Tibial artery (tissue), 4 donors: ENCODE data around the gene EDEM3.
A peak's percentile ranks its signal among the peaks of the same experiment; 100 is the strongest.

ENCODE experiments used
- DNase-seq, 2 donors: peaks; one replicate each; pipeline ENCODE4 v3.0.0-alpha.2; 2019
- H3K27ac ChIP-seq, 2 donors: fragments of 200-600 bp; sonication (generic) in 1 of 2; 1 replicate in 1 of 2; 2 replicates in 1 of 2; pipeline ENCODE4 v1.5.1; 2018 to 2019; ENCODE audit warnings: mild to moderate bottlenecking in 1 of 2
- H3K27me3 ChIP-seq, 2 donors: fragments of 200-600 bp; sonication (generic) in 1 of 2; one replicate each; pipeline versions ENCODE4 v1.5.1 to v1.6.0; 2016 to 2019
- H3K36me3 ChIP-seq, 3 donors: fragments of 200-600 bp; sonication (generic) in 2 of 3; one replicate each; pipeline ENCODE4 v1.5.1; 2016 to 2019; ENCODE audit warnings: mild to moderate bottlenecking in 2 of 3
- H3K4me1 ChIP-seq, 4 donors: fragments of 200-600 bp; sonication (generic) in 2 of 4; 1 replicate in 3 of 4; 2 replicates in 1 of 4; pipeline ENCODE4 v1.5.1; 2016 to 2019
- H3K4me3 ChIP-seq, 2 donors: fragments of 200-600 bp; sonication (generic) in 1 of 2; 1 replicate in 1 of 2; 2 replicates in 1 of 2; pipeline ENCODE4 v1.5.1; 2018 to 2019; ENCODE audit warnings: mild to moderate bottlenecking in 2 of 2
- H3K9me3 ChIP-seq, 3 donors: fragments of 200-600 bp; sonication (generic) in 1 of 3; one replicate each; pipeline ENCODE4 v1.5.1; 2016 to 2019
- intact Hi-C: fragments of 100-400 bp; cut with DNase I; formaldehyde crosslinking; loops from one replicate; pipeline ENCODE4 v1.15.0; 2023; ENCODE audit warnings: low total_unique reads
- TF ChIP-seq, protein P1 (sequence below), 2 experiments: fragments of 200-600 bp in 1 of 2; fragments of 450-650 bp in 1 of 2; IDR thresholded peaks; one replicate each; pipeline ENCODE4 v1.5.1; 2017 to 2019; ENCODE audit warnings: antibody characterized with exemption in 2 of 2, mild to moderate bottlenecking in 1 of 2, moderate library complexity in 1 of 2

Gene EDEM3

DNA sequence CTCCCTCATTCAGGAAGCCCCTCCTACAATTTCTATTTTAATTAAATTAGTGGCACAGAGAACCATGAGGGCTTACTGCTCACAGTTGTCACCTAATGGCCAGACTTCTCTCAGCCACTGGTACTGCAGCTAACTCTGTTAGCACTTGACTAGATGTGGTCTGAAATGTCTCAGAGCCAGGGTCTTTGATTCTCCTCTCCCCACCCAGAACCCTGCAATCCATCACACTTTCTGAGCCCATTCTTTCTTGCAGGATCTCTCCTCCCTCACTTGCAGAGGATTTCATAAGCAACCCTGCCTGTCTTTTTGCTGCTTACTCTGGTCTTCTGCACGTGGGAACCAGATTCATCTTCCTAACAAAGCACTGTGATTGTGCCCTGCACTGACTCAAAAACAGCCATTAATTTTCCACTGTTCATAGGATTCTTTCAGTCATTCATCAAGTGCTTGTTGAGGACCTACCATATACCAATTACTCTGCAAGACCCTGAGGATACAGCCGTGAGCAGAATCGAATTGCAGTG lies 108.4 kb downstream of the EDEM3 start:
- intact Hi-C loops = no loop called here
- peaks cover 6 to 42% (median 33%) of the 10 kb centered on the region in 4 donors for H3K4me1 ChIP-seq
- no peak overlapping the region for H3K4me3 ChIP-seq
- H3K9me3 ChIP-seq = no peaks in the 10 kb centered on the region
- no peak for DNase-seq
- TF ChIP-seq, protein P1, sequence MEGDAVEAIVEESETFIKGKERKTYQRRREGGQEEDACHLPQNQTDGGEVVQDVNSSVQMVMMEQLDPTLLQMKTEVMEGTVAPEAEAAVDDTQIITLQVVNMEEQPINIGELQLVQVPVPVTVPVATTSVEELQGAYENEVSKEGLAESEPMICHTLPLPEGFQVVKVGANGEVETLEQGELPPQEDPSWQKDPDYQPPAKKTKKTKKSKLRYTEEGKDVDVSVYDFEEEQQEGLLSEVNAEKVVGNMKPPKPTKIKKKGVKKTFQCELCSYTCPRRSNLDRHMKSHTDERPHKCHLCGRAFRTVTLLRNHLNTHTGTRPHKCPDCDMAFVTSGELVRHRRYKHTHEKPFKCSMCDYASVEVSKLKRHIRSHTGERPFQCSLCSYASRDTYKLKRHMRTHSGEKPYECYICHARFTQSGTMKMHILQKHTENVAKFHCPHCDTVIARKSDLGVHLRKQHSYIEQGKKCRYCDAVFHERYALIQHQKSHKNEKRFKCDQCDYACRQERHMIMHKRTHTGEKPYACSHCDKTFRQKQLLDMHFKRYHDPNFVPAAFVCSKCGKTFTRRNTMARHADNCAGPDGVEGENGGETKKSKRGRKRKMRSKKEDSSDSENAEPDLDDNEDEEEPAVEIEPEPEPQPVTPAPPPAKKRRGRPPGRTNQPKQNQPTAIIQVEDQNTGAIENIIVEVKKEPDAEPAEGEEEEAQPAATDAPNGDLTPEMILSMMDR (IDR thresholded peaks at IDR 0.05) = no peak
- H3K27me3 ChIP-seq = no peaks in the 10 kb centered on the region
- peak overlapping the region; percentile 25 to 51 for H3K27ac ChIP-seq
- H3K36me3 ChIP-seq = no peaks in the 10 kb centered on the region

DNA sequence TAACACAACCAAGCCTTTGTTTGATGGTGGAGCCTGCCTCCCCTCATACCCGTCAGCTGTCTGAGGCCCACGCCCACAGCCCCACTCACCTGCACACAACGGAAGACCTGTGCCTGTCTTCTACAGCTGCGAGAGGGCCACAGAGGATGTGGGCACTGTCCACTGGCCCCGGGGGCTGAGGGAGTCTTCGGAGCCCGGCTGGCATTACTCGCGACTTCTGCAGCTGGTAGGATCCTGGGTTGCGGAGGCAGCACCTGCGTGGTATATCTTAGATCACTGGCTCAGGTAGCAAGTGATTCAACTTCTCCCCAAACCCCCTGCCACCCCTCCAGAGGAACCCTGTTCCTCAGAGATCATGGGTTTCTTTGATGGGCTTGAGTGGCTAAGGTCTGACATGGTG lies 109.9 kb downstream of the EDEM3 start:
- Histone ChIP-seq H3K27ac (no peak overlapping the region), H3K4me3 (no peak overlapping the region), H3K36me3 (no peaks in the 10 kb centered on the region), H3K27me3 (no peaks in the 10 kb centered on the region), H3K4me1 (peaks cover 6 to 36% (median 29%) of the 10 kb centered on the region in 4 donors), H3K9me3 (no peaks in the 10 kb centered on the region)
- intact Hi-C loops = no loop called here
- no peak for DNase-seq
- TF ChIP-seq, protein P1 (IDR thresholded peaks at IDR 0.05) = no peak

DNA sequence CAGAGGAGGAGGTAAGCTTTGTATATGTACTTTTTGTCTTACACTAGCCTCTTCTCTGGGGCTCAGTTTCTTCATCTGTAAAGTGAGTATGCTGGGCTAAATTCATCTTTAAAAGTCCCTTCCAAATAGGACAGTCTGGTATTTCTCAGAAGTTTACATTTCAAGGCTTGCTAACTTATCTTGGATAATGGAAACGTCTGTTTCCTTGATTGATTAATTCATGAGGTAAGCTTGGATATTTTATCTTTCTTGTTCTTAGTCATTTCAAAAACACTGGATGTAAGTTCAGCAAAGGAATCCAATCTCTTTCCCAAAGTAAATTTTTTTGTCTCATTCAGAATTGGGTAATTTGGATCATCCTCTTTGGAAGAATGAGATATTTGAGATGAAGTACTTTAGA lies 111.0 kb downstream of the EDEM3 start:
- no peak overlapping the region for H3K4me3 ChIP-seq
- H3K36me3 ChIP-seq = no peaks in the 10 kb centered on the region
- H3K27ac ChIP-seq = no peak overlapping the region
- no peak for DNase-seq
- no peaks in the 10 kb centered on the region for H3K9me3 ChIP-seq
- peaks cover 0 to 25% (median 21%) of the 10 kb centered on the region in 4 donors for H3K4me1 ChIP-seq
- intact Hi-C loops = no loop called here
- H3K27me3 ChIP-seq = no peaks in the 10 kb centered on the region
- TF ChIP-seq, protein P1 (IDR thresholded peaks at IDR 0.05) = no peak

DNA sequence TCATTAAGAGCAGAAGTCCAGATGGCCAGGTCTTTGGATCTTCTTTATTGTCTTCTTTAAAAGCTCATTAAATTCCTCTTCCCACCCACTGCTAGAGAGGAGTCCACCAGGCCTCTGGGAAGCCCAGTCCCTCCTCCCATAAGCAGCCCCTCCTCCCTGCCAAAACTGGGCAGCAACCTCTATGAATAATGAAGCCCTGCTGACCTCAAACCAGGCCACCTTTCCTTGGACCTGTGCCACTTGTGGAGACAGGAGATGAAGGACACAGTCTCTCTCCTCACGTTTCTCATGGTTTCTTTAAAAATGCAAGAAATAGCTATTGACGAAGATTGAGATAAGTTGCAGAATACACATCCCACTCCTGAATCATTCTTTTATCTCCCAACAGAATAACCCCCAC lies 112.8 kb downstream of the EDEM3 start:
- TF ChIP-seq, protein P1 (IDR thresholded peaks at IDR 0.05) = no peak
- Histone ChIP-seq H3K4me1 (peaks cover 0 to 7% (median 5%) of the 10 kb centered on the region in 4 donors), H3K36me3 (no peaks in the 10 kb centered on the region), H3K9me3 (no peaks in the 10 kb centered on the region), H3K4me3 (no peak overlapping the region), H3K27me3 (no peaks in the 10 kb centered on the region), H3K27ac (no peak overlapping the region)
- DNase-seq = no peak
- intact Hi-C loops = no loop called here

DNA sequence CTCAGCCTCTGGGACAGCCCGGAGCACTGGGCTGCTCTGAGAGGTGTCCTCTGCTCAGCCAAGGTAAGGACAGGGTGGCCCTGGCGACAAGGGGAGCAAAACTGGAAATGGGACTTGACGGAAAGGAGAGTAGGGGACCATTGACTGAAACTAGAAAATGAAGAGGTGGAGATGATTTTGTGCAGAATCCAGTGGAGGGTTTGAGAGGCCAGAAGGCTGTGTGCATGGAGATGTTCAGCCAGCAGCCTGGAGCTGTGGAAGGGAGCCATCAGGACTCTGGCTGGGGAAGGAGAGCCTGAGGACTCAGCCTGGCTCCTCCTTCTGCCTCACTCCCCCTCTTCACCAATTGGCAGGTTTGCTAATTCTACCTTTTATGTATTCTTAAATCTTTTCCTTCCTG lies 114.2 kb downstream of the EDEM3 start:
- H3K4me1 ChIP-seq = no peaks in the 10 kb centered on the region
- intact Hi-C loops = no loop called here
- TF ChIP-seq, protein P1 (IDR thresholded peaks at IDR 0.05) = no peak
- no peaks in the 10 kb centered on the region for H3K27me3 ChIP-seq
- H3K27ac ChIP-seq = no peak overlapping the region
- H3K4me3 ChIP-seq = no peak overlapping the region
- H3K9me3 ChIP-seq = no peaks in the 10 kb centered on the region
- no peaks in the 10 kb centered on the region for H3K36me3 ChIP-seq
- no peak for DNase-seq
